ENCODE data around the gene DNM1. TPM values are rescaled to one million over a fixed set of nuclear protein-coding genes. Genes with fewer than 3 reads are reported as not detected.
"Not testable (repeated sequence)": the region's sequence is repeated elsewhere in the genome, so short reads cannot be mapped to it uniquely, and the experiment has no call there.

The DNM1 gene
- total RNA-seq, 2 experiments from 2014 or later = 1.2 to 1.4 TPM

- H3K4me1 Mint-ChIP-seq = peaks cover 33% of the 10 kb centered on the region
- H3K9me3 Mint-ChIP-seq; ATAC-seq (ENCODE audit: low read depth); H3K36me3 Mint-ChIP-seq; DNase-seq; H3K4me3 Mint-ChIP-seq; H3K27me3 Mint-ChIP-seq: not testable (repeated sequence)
- POLR2A ChIA-PET = interaction anchor here (0.6 kb wide), 1 partner anchor 757 kb away, joined by 4 read pairs; the partner anchor contains the start of gene MIGA2
- peak overlapping the region; percentile 51 for H3K27ac Mint-ChIP-seq
Measured at GRCh38 chr9:128279088-128280073, 76.2 kb downstream of the DNM1 start.

GRCh38 chr9:128280084-128280622, 77.0 kb downstream of the DNM1 start:
- H3K27me3 Mint-ChIP-seq = no peaks in the 10 kb centered on the region
- ATAC-seq (ENCODE audit: low read depth) (no peak), DNase-seq (no peak)
- H3K36me3 Mint-ChIP-seq = peaks cover 1% of the 10 kb centered on the region
- no peaks in the 10 kb centered on the region for H3K9me3 Mint-ChIP-seq
- H3K27ac Mint-ChIP-seq = peak overlapping the region; percentile 49
- H3K4me3 Mint-ChIP-seq = no peak overlapping the region
- peaks cover 25% of the 10 kb centered on the region for H3K4me1 Mint-ChIP-seq
- POLR2A ChIA-PET = interaction anchor here (0.6 kb wide), 1 partner anchor 756 kb away, joined by 4 read pairs; the partner anchor contains the start of gene MIGA2

GRCh38 chr9:128282500-128282899, 79.3 kb downstream of the DNM1 start:
- Mint-ChIP-seq H3K27me3 (no peaks in the 10 kb centered on the region), H3K27ac (no peak overlapping the region), H3K9me3 (no peaks in the 10 kb centered on the region), H3K36me3 (peaks cover 1% of the 10 kb centered on the region), H3K4me3 (no peak overlapping the region), H3K4me1 (peaks cover 11% of the 10 kb centered on the region)
- ATAC-seq (ENCODE audit: low read depth) (no peak), DNase-seq (no peak)
- POLR2A ChIA-PET = no interaction called here

GRCh38 chr9:128285033-128285784, 82.0 kb downstream of the DNM1 start:
- Mint-ChIP-seq H3K4me1 (peaks cover 4% of the 10 kb centered on the region), H3K27ac (no peak overlapping the region), H3K9me3 (no peaks in the 10 kb centered on the region), H3K27me3 (no peaks in the 10 kb centered on the region), H3K4me3 (no peak overlapping the region), H3K36me3 (peaks cover 4% of the 10 kb centered on the region)
- ATAC-seq (ENCODE audit: low read depth) = no peak
- POLR2A ChIA-PET = interaction anchor here (0.7 to 1.1 kb wide), 2 partner anchors 9 to 54 kb away, joined by 4 to 8 read pairs; partner anchors contain the start of genes GOLGA2 and SWI5
- no peak for DNase-seq

GRCh38 chr9:128286440-128286839, 83.3 kb downstream of the DNM1 start:
- Mint-ChIP-seq H3K36me3 (peaks cover 4% of the 10 kb centered on the region), H3K27me3 (no peaks in the 10 kb centered on the region), H3K9me3 (no peaks in the 10 kb centered on the region), H3K4me1 (peaks cover 2% of the 10 kb centered on the region), H3K4me3 (no peak overlapping the region), H3K27ac (no peak overlapping the region)
- ATAC-seq (ENCODE audit: low read depth) (no peak), DNase-seq (no peak)
- POLR2A ChIA-PET = interaction anchor here (1.0 kb wide), 1 partner anchor 11 kb away, joined by 3 read pairs; the partner anchor contains the start of genes GOLGA2 and SWI5

GRCh38 chr9:128288273-128289004, 85.3 kb downstream of the DNM1 start:
- POLR2A ChIA-PET = interaction anchor here (0.5 to 1.2 kb wide), 3 partner anchors 13 to 646 kb away, joined by 3 read pairs; partner anchors contain the start of genes GOLGA2, SWI5 and URM1
- Mint-ChIP-seq H3K9me3 (no peaks in the 10 kb centered on the region), H3K27me3 (no peaks in the 10 kb centered on the region), H3K36me3 (peaks cover 4% of the 10 kb centered on the region), H3K27ac (no peak overlapping the region), H3K4me1 (peaks cover 2% of the 10 kb centered on the region), H3K4me3 (no peak overlapping the region)
- DNase-seq = no peak
- no peak for ATAC-seq (ENCODE audit: low read depth)

GRCh38 chr9:128292009-128292408, 88.8 kb downstream of the DNM1 start:
- Mint-ChIP-seq H3K9me3 (no peaks in the 10 kb centered on the region), H3K4me1 (peaks cover 6% of the 10 kb centered on the region), H3K4me3 (no peak overlapping the region), H3K36me3 (peaks cover 4% of the 10 kb centered on the region), H3K27me3 (no peaks in the 10 kb centered on the region), H3K27ac (no peak overlapping the region)
- no peak for DNase-seq
- POLR2A ChIA-PET = no interaction called here
- no peak for ATAC-seq (ENCODE audit: low read depth)

- H3K36me3 Mint-ChIP-seq = peaks cover 4% of the 10 kb centered on the region
- DNase-seq (no peak), ATAC-seq (ENCODE audit: low read depth) (no peak)
- no peak overlapping the region for H3K27ac Mint-ChIP-seq
- POLR2A ChIA-PET = no interaction called here
- H3K4me3 Mint-ChIP-seq = no peak overlapping the region
- peaks cover 4% of the 10 kb centered on the region for H3K4me1 Mint-ChIP-seq
- H3K9me3 Mint-ChIP-seq = no peaks in the 10 kb centered on the region
- no peaks in the 10 kb centered on the region for H3K27me3 Mint-ChIP-seq
Measured at GRCh38 chr9:128293091-128293490, 89.9 kb downstream of the DNM1 start.

GRCh38 chr9:128294142-128294541, 91.0 kb downstream of the DNM1 start:
- Mint-ChIP-seq H3K27ac (no peak overlapping the region), H3K27me3 (no peaks in the 10 kb centered on the region), H3K4me1 (peaks cover 4% of the 10 kb centered on the region), H3K36me3 (peaks cover under 1% of the 10 kb centered on the region), H3K9me3 (no peaks in the 10 kb centered on the region), H3K4me3 (no peak overlapping the region)
- ATAC-seq (ENCODE audit: low read depth) = no peak
- POLR2A ChIA-PET = no interaction called here
- DNase-seq = no peak

- DNase-seq (no peak), ATAC-seq (ENCODE audit: low read depth) (no peak)
- H3K36me3 Mint-ChIP-seq = no peaks in the 10 kb centered on the region
- H3K27me3 Mint-ChIP-seq = no peaks in the 10 kb centered on the region
- no peak overlapping the region for H3K4me3 Mint-ChIP-seq
- no peak overlapping the region for H3K27ac Mint-ChIP-seq
- peaks cover 4% of the 10 kb centered on the region for H3K4me1 Mint-ChIP-seq
- POLR2A ChIA-PET = interaction anchor here (0.6 kb wide), 1 partner anchor 82 kb away, joined by 4 read pairs; no protein-coding TSS in a partner anchor
- no peaks in the 10 kb centered on the region for H3K9me3 Mint-ChIP-seq
Measured at GRCh38 chr9:128296340-128297220, 93.4 kb downstream of the DNM1 start.

GRCh38 chr9:128297221-128297773, 94.1 kb downstream of the DNM1 start:
- H3K9me3 Mint-ChIP-seq = no peaks in the 10 kb centered on the region
- H3K36me3 Mint-ChIP-seq = no peaks in the 10 kb centered on the region
- no peak overlapping the region for H3K27ac Mint-ChIP-seq
- peaks cover 4% of the 10 kb centered on the region for H3K4me1 Mint-ChIP-seq
- POLR2A ChIA-PET = no interaction called here
- DNase-seq = no peak
- no peaks in the 10 kb centered on the region for H3K27me3 Mint-ChIP-seq
- no peak overlapping the region for H3K4me3 Mint-ChIP-seq
- no peak for ATAC-seq (ENCODE audit: low read depth)

All from activated naive CD8-positive, alpha-beta T cell treated with anti-CD3 and anti-CD28 coated beads, Interleukin-2, amount 10 ng/mL, durations not matched to agents 7 days and 5 days (primary cell).